Activated CD8-positive, alpha-beta T cell treated with anti-CD3 and anti-CD28 coated beads for 36 hours (primary cell): ENCODE measurements around the gene HNRNPLL. TPM values are rescaled to one million over a fixed set of nuclear protein-coding genes. Genes with fewer than 3 reads are reported as not detected.
A peak's percentile ranks its signal among the peaks of the same experiment; 100 is the strongest.

Source experiments
- ATAC-seq: fragments of 200-7000 bp; cut with Tn5 transposase; one replicate; pipeline ENCODE4 v1.10.0; 2021; ENCODE audit warnings: mild to moderate bottlenecking, moderate library complexity
- CTCF ChIA-PET: fragments of 350-600 bp; sonication (Branson Sonifier 250); formaldehyde crosslinking; loops from one replicate; lab custom pipeline; 2021; ENCODE audit warnings: antibody characterized with exemption; lab: Charles Lee
- POLR2A ChIA-PET: fragments of 350-600 bp; sonication (Branson Sonifier 250); formaldehyde crosslinking; loops from one replicate; lab custom pipeline; 2021; ENCODE audit warnings: antibody characterized with exemption; lab: Charles Lee
- DNase-seq: peaks from one replicate; pipeline ENCODE4 v3.0.0-alpha.2; 2020
- H3K27ac Mint-ChIP-seq: one replicate; pipeline ENCODE4 v1.8.0; 2021; ENCODE audit warnings: mild to moderate bottlenecking, mixed read lengths
- H3K27me3 Mint-ChIP-seq: one replicate; pipeline ENCODE4 v1.8.0; 2021; ENCODE audit warnings: mixed read lengths
- H3K36me3 Mint-ChIP-seq: one replicate; pipeline ENCODE4 v1.8.0; 2021; ENCODE audit warnings: low read depth, mixed read lengths
- H3K4me1 Mint-ChIP-seq: one replicate; pipeline ENCODE4 v1.8.0; 2021; ENCODE audit warnings: low read depth, mixed read lengths
- H3K4me3 Mint-ChIP-seq: one replicate; pipeline ENCODE4 v1.8.0; 2021; ENCODE audit warnings: mild to moderate bottlenecking, moderate library complexity, mixed read lengths
- H3K9me3 Mint-ChIP-seq: one replicate; pipeline ENCODE4 v1.8.0; 2021; ENCODE audit warnings: mixed read lengths
- intact Hi-C: fragments of 100-400 bp; cut with micrococcal nuclease; formaldehyde crosslinking; loops from one replicate; pipeline ENCODE4 v1.10.0; 2022
- total RNA-seq, 2 experiments: library from RNA; stranded (reverse); gene quantifications; one replicate each; pipeline ENCODE4 v1.2.3, GENCODE V29; 2021
- TF ChIP-seq, protein P1 (sequence below): fragments of 200-600 bp; IDR thresholded peaks from one replicate; pipeline ENCODE4 v1.8.0; 2022; ENCODE audit warnings: antibody characterized with exemption, mild to moderate bottlenecking

Gene HNRNPLL
- total RNA-seq, 2 experiments from 2014 or later: 54.9 to 55.3 TPM

GRCh38 chr2:38635139-38635538, 32.4 kb upstream of the HNRNPLL start:
- POLR2A ChIA-PET: interaction anchor here (0.6 kb wide), 1 partner anchor 18 kb away, joined by 3 read pairs; no protein-coding TSS in a partner anchor
- no peaks in the 10 kb centered on the region for H3K9me3 Mint-ChIP-seq
- CTCF ChIA-PET: interaction anchor here (1.2 to 3.1 kb wide), 2 partner anchors 24 to 53 kb away, joined by 4 to 9 read pairs; no protein-coding TSS in a partner anchor

DNA sequence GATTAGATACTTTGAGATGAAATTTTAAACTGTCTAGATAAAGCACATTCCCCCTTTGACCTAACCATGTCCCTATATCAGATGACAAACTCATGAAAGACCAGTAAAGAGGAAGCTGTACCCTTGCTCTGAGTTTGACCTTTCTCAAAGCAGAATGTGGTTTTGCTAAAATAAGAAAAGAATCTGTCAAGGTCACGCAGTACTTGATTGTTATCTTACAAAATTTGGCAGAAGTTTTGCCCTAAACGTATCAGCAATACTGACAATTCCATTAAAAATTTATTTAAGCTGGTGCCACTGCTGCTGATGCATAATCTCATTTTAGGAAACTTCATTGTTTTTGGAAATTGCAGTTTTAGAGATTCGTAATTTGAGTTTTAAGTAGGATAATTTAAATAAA, 32.0 kb upstream of the HNRNPLL start:
- peaks cover 27% of the 10 kb centered on the region for H3K4me1 Mint-ChIP-seq
- no peak overlapping the region for H3K4me3 Mint-ChIP-seq
- H3K9me3 Mint-ChIP-seq: no peaks in the 10 kb centered on the region
- POLR2A ChIA-PET: interaction anchor here (0.6 to 1.0 kb wide), 2 partner anchors 18 to 20 kb away, joined by 3 read pairs; no protein-coding TSS in a partner anchor
- CTCF ChIA-PET: interaction anchor here (1.2 to 3.1 kb wide), 2 partner anchors 23 to 53 kb away, joined by 4 to 9 read pairs; no protein-coding TSS in a partner anchor
- peak; percentile 89 for ATAC-seq
- no peak for DNase-seq
- H3K27me3 Mint-ChIP-seq: no peaks in the 10 kb centered on the region
- no peaks in the 10 kb centered on the region for H3K36me3 Mint-ChIP-seq
- intact Hi-C loops: no loop called here
- H3K27ac Mint-ChIP-seq: no peak overlapping the region
- TF ChIP-seq, protein P1, sequence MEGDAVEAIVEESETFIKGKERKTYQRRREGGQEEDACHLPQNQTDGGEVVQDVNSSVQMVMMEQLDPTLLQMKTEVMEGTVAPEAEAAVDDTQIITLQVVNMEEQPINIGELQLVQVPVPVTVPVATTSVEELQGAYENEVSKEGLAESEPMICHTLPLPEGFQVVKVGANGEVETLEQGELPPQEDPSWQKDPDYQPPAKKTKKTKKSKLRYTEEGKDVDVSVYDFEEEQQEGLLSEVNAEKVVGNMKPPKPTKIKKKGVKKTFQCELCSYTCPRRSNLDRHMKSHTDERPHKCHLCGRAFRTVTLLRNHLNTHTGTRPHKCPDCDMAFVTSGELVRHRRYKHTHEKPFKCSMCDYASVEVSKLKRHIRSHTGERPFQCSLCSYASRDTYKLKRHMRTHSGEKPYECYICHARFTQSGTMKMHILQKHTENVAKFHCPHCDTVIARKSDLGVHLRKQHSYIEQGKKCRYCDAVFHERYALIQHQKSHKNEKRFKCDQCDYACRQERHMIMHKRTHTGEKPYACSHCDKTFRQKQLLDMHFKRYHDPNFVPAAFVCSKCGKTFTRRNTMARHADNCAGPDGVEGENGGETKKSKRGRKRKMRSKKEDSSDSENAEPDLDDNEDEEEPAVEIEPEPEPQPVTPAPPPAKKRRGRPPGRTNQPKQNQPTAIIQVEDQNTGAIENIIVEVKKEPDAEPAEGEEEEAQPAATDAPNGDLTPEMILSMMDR: no peak

More at GRCh38 chr2:38635139-38635538, 32.4 kb upstream of the HNRNPLL start:
- Mint-ChIP-seq H3K4me3 (no peak overlapping the region), H3K27me3 (no peaks in the 10 kb centered on the region), H3K27ac (no peak overlapping the region), H3K36me3 (no peaks in the 10 kb centered on the region), H3K4me1 (peaks cover 29% of the 10 kb centered on the region)
- intact Hi-C loops: no loop called here
- TF ChIP-seq, protein P1: no peak
- no peak for DNase-seq
- no peak for ATAC-seq

- H3K27ac Mint-ChIP-seq: peak overlapping the region; percentile 8
- ATAC-seq (no peak), DNase-seq (no peak)
- H3K9me3 Mint-ChIP-seq: no peaks in the 10 kb centered on the region
- H3K4me3 Mint-ChIP-seq: no peak overlapping the region
- intact Hi-C loops: no loop called here
- ChIA-PET CTCF (interaction anchor here (3.1 kb wide), 1 partner anchor 52 kb away, joined by 9 read pairs; no protein-coding TSS in a partner anchor), POLR2A (interaction anchor here (1.0 kb wide), 1 partner anchor 20 kb away, joined by 3 read pairs; no protein-coding TSS in a partner anchor)
- TF ChIP-seq, protein P1: no peak
- peaks cover 26% of the 10 kb centered on the region for H3K4me1 Mint-ChIP-seq
- H3K27me3 Mint-ChIP-seq: no peaks in the 10 kb centered on the region
- no peaks in the 10 kb centered on the region for H3K36me3 Mint-ChIP-seq
Measured at GRCh38 chr2:38633895-38634294, 31.2 kb upstream of the HNRNPLL start.

DNA sequence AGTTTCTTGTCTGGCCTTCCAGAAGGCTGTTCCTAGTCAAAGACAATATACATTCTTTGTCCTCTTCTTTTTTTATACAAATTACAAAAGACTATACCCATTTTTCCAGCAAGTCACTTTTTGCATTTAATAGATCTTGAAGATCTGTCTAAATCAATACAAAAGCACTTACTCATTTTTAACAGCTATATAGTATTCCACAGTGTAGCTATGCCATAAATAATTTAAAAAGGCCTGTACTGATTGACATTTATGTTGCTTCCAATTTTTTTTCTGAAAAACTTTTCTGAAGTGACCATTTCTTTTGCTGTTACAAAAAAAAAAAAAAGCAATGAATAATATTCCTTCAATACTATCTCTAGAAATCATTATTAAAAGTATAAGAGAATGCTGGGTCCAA, 30.3 kb upstream of the HNRNPLL start:
- ChIA-PET POLR2A (no interaction called here), CTCF (interaction anchor here (3.1 kb wide), 1 partner anchor 51 kb away, joined by 9 read pairs; no protein-coding TSS in a partner anchor)
- TF ChIP-seq, protein P1: no peak

DNA sequence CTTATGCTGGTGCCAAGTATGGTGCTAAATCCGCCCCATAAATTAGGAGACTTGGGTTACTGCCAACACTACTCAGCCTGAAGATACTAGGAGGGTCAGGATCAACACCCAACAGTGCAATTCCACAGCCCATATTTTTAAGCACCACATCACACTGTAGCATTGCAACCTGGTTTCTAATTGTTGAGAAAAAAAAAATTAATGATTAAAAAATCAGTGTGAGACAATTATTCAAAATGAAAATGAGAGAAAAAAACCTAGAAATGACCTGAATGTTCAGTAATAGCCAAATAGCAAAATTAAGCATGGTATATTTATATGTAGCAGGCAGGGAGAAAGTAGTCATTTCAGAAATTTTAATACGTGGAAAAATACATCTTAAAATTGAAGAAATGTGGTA, 29.2 kb upstream of the HNRNPLL start:
- Mint-ChIP-seq H3K4me3 (no peak overlapping the region), H3K27ac (no peak overlapping the region), H3K4me1 (peaks cover 23% of the 10 kb centered on the region), H3K27me3 (no peaks in the 10 kb centered on the region), H3K36me3 (no peaks in the 10 kb centered on the region), H3K9me3 (no peaks in the 10 kb centered on the region)
- ATAC-seq: no peak
- POLR2A ChIA-PET: no interaction called here
- intact Hi-C loops: no loop called here
- no peak for DNase-seq
- TF ChIP-seq, protein P1: no peak
- CTCF ChIA-PET: no interaction called here

More for the DNA sequence above, 30.3 kb upstream of the HNRNPLL start:
- DNase-seq (no peak), ATAC-seq (no peak)
- Mint-ChIP-seq H3K4me3 (no peak overlapping the region), H3K27ac (no peak overlapping the region), H3K27me3 (no peaks in the 10 kb centered on the region), H3K36me3 (no peaks in the 10 kb centered on the region), H3K4me1 (peaks cover 23% of the 10 kb centered on the region), H3K9me3 (no peaks in the 10 kb centered on the region)
- intact Hi-C loops: no loop called here
